HG03520 (cell line): Measurements from ENCODE around the gene OR2F2.

Source experiments
- ATAC-seq: cut with Tn5 transposase; IDR thresholded peaks from one replicate; pipeline ENCODE4 v1.9.1; 2021; ENCODE audit warnings: mild to moderate bottlenecking, moderate library complexity; ENCODE audit not compliant: unreplicated experiment

OR2F2 gene

GRCh38 chr7:143975617-143976016 lies 40.6 kb downstream of the OR2F2 start:
- ATAC-seq = no peak

DNA sequence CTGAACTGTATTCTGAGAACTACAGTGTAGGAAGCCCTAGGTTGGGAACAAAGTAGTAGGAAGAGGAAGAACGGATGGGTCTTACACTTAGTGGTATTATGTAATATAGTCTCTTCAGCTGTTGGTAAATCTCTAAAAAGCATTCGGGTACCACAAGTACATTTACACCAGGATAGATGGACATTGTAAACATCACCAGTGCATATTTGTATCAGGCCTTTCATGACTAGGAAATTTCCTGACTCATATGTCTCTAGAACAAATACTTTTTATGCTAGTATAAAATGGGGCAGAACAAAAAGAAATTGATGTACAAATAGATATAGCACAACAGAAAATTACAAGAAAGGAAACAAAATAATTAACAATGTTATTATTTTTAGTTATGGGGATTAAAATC lies 43.6 kb downstream of the OR2F2 start:
- no peak for ATAC-seq

DNA sequence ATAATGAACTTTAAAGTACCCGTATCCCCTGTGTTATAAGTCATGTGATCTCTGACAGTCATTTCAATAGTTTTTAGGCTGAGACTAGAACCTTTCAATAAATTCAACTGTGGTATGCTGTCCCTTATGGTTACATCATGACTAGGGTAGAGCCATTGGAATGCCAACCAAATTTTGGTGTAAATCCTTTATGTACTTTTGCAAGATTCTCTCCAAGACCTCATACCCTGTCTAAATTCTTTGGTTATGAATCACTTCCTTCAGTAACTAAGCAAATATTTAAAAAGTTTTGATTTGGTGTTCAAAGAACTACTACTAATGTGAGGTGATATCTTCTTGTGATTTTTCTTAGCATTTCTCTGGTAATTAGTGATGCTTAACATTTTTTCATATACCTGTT lies 44.3 kb downstream of the OR2F2 start:
- no peak for ATAC-seq

GRCh38 chr7:143979998-143980397 lies 45.0 kb downstream of the OR2F2 start:
- ATAC-seq = no peak

- no peak for ATAC-seq
These were observed 45.9 kb downstream of the OR2F2 start for GRCh38 chr7:143980746-143981510.

GRCh38 chr7:143983960-143984359 lies 48.9 kb downstream of the OR2F2 start:
- no peak for ATAC-seq
